Naive B cell (primary cell): ENCODE results near the gene CPNE4. TPM values are rescaled to one million over a fixed set of nuclear protein-coding genes. Genes with fewer than 3 reads are reported as not detected.

Source experiments
- ATAC-seq, 2 donors: fragments of 150-1000 bp; cut with Tn5 transposase; 2 replicates each; pipeline ENCODE4 v1.10.0; 2021; ENCODE audit warnings: low read depth in 2 of 2, mild to moderate bottlenecking in 2 of 2, moderate library complexity in 2 of 2
- DNase-seq: peaks from one replicate; pipeline ENCODE4 v3.0.0; 2022
- H3K27ac Mint-ChIP-seq, 6 donors: one replicate each; pipeline ENCODE4 v1.8.0; 2020 to 2022; ENCODE audit warnings: mild to moderate bottlenecking in 6 of 6, mixed read lengths in 6 of 6, moderate library complexity in 5 of 6, inconsistent platforms in 2 of 6
- H3K27me3 Mint-ChIP-seq, 3 donors: one replicate each; pipeline ENCODE4 v1.8.0; 2021 to 2022; ENCODE audit warnings: mixed read lengths in 3 of 3, mild to moderate bottlenecking in 1 of 3
- H3K36me3 Mint-ChIP-seq, 2 donors: one replicate each; pipeline ENCODE4 v1.8.0; 2020 to 2022; ENCODE audit warnings: mixed read lengths in 2 of 2, inconsistent platforms in 1 of 2, mild to moderate bottlenecking in 1 of 2
- H3K4me1 Mint-ChIP-seq, 3 donors: one replicate each; pipeline ENCODE4 v1.8.0; 2020 to 2022; ENCODE audit warnings: mixed read lengths in 3 of 3, inconsistent platforms in 1 of 3, mild to moderate bottlenecking in 1 of 3, moderate library complexity in 1 of 3
- H3K4me3 Mint-ChIP-seq, 8 donors: one replicate each; pipeline ENCODE4 v1.8.0; 2020 to 2022; ENCODE audit warnings: mild to moderate bottlenecking in 8 of 8, mixed read lengths in 8 of 8, moderate library complexity in 8 of 8, inconsistent platforms in 2 of 8
- H3K9me3 Mint-ChIP-seq, 7 donors: one replicate each; pipeline ENCODE4 v1.8.0; 2020 to 2022; ENCODE audit warnings: mixed read lengths in 7 of 7, mild to moderate bottlenecking in 5 of 7, inconsistent platforms in 2 of 7, moderate library complexity in 1 of 7
- polyA plus RNA-seq, 6 donors: library from polyadenylated mRNA; unstranded; fragments of 300-500 nt; fragmentation: Illumina TruSeq; gene quantifications; one replicate each; pipeline ENCODE4 v1.2.3, GENCODE V29; 2021; ENCODE audit warnings: low read depth in 6 of 6

CPNE4 gene
- polyA plus RNA-seq, 6 donors from 2014 or later: not detected

- DNase-seq (no peak), ATAC-seq (no peak)
- Mint-ChIP-seq H3K36me3 (no peaks in the 10 kb centered on the region), H3K4me3 (no peak overlapping the region), H3K27me3 (peaks cover 0 to 21% (median 14%) of the 10 kb centered on the region in 3 donors), H3K4me1 (no peaks in the 10 kb centered on the region), H3K9me3 (no peaks in the 10 kb centered on the region), H3K27ac (no peak overlapping the region)
Observed at GRCh38 chr3:131812433-131812832, 222.4 kb downstream of the CPNE4 start.

DNA sequence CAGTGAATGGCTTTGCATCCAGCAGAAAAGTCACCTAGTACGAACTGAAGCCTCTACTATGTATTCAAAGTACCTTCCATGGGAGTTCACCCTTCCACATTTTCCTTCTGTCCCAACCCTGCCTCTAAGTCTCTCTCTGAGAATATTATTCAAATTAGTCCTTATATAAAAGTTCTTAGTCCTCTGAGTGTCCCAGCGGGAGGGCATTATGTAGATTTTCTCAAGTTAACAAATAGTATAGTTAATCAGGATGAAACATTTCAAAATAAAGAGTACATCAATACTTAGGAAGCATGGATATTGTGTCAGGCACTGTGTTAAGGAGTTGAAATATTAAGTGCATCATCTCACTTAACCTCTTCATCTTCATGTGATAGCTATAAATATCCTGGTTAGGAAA is 223.3 kb downstream of the CPNE4 start:
- Mint-ChIP-seq H3K4me3 (no peak overlapping the region), H3K9me3 (no peaks in the 10 kb centered on the region), H3K27me3 (peaks cover 0 to 21% (median 14%) of the 10 kb centered on the region in 3 donors), H3K36me3 (no peaks in the 10 kb centered on the region), H3K27ac (no peak overlapping the region), H3K4me1 (no peaks in the 10 kb centered on the region)
- ATAC-seq (no peak), DNase-seq (no peak)

DNA sequence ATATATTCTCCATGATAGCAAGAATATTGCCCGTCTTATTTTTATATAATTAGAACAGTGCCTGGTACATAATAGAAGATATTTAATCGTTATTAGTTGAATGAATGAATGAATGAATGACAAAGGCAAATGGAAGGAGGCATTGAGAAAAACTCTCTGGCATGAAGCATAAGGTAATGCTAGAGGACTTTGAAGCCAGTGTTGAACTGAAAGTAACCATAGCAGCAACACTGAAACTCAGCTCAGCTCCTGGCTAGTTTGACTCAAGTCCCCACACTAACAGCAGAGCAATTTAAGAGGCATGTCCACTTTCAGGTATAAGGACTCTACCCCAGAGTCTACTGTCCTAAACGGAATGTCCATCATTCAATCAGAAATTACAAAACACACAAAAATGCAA is 227.0 kb downstream of the CPNE4 start:
- H3K27ac Mint-ChIP-seq: no peak overlapping the region
- peaks cover 6 to 29% (median 14%) of the 10 kb centered on the region in 3 donors for H3K27me3 Mint-ChIP-seq
- H3K9me3 Mint-ChIP-seq: no peaks in the 10 kb centered on the region
- no peaks in the 10 kb centered on the region for H3K36me3 Mint-ChIP-seq
- DNase-seq: no peak
- H3K4me1 Mint-ChIP-seq: no peaks in the 10 kb centered on the region
- no peak overlapping the region for H3K4me3 Mint-ChIP-seq
- no peak for ATAC-seq

DNA sequence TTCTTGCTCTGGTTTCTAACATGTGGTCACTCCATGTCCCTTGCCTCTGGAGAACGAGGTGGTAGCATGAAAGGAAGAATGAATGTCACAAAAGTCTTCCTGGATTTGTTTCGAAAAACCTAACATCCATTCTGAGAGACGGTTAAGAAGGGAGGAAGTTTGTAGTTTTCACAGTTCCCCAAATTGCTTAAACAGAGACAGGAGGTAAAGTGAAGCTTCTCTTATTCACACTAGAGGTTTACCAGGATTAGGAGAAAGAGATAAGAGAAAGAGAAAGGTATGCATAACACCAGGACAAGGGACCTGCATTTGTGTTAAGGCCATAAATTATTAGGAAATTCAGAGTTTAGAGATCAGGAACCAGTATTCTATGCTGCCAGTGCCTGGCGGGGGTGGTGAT is 228.1 kb downstream of the CPNE4 start:
- DNase-seq: no peak
- H3K27me3 Mint-ChIP-seq: peaks cover 6 to 27% (median 10%) of the 10 kb centered on the region in 3 donors
- H3K9me3 Mint-ChIP-seq: no peaks in the 10 kb centered on the region
- no peak overlapping the region for H3K27ac Mint-ChIP-seq
- H3K4me3 Mint-ChIP-seq: no peak overlapping the region
- H3K36me3 Mint-ChIP-seq: no peaks in the 10 kb centered on the region
- no peaks in the 10 kb centered on the region for H3K4me1 Mint-ChIP-seq
- no peak for ATAC-seq

DNA sequence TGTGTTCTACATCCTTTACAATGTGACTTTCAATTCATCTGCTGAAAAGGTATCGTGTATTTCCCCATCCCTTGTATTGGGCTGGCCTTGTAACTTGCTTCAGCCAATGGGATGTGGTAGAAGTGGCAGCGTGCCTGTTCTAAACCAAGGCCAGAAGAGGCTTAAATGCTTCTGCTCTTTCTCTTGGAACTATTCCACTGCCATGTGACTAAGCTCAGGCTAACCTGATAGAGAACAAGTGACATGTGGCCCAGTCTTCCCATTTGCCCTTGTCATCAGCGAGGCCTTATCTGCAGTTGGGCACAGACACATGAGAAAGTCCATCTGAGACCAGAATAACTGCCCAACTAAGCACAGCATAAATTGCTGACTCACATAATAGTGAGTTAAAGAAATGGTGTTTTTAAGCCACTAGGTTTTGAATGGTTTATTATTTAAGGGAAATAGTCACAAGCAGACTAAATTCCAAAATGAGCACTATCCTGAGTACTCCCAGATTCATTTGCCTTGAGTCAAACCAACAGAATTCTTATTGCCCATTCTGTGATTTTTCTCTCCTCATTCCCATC is 230.2 kb downstream of the CPNE4 start:
- Mint-ChIP-seq H3K27me3 (peaks cover 11 to 20% (median 15%) of the 10 kb centered on the region in 3 donors), H3K9me3 (no peaks in the 10 kb centered on the region), H3K36me3 (no peaks in the 10 kb centered on the region), H3K4me3 (no peak overlapping the region), H3K27ac (no peak overlapping the region), H3K4me1 (no peaks in the 10 kb centered on the region)
- ATAC-seq (no peak), DNase-seq (no peak)

DNA sequence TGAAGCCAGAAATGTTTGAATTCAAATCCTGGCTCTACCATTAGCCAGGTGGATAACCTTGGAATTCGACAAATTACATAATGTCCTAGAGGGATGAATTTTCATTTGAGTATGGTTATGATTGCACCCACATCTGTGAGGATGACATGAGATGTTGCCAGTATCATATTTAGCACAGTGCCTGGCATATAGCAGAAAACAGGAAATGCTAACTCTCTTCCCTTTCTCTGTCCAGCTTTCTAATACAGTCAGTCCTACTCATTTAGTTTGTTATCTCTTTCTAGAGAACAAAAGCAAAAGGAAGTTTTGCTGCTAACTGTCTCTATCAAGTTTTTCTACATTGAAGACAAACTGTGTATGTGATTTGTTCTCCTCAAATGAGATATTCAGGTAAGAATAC is 231.7 kb downstream of the CPNE4 start:
- H3K9me3 Mint-ChIP-seq: no peaks in the 10 kb centered on the region
- peaks cover 11 to 15% (median 13%) of the 10 kb centered on the region in 3 donors for H3K27me3 Mint-ChIP-seq
- no peak for ATAC-seq
- no peak overlapping the region for H3K4me3 Mint-ChIP-seq
- H3K27ac Mint-ChIP-seq: peak overlapping the region in 1 of 6 donors; percentile 86
- no peaks in the 10 kb centered on the region for H3K36me3 Mint-ChIP-seq
- no peaks in the 10 kb centered on the region for H3K4me1 Mint-ChIP-seq
- no peak for DNase-seq

DNA sequence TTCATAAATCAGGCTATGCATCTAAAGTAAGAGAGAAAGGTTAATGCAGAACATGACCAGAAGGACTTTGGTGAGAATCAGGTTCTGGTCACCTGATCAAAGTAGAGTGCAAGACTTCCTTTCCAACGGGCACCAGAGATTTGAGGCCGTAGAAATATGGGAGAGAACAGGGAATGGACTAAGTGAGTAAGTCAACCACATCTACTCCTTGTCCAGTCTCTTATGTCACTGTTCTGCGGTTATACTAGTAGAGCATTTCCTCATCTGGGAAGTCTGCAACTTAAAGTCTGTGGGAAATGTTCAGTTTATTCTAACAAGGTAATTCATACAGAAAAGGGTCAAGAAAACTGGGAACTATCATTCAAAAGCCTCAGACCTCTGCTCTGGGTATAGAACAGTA is 232.8 kb downstream of the CPNE4 start:
- no peak for ATAC-seq
- DNase-seq: no peak
- Mint-ChIP-seq H3K27me3 (peaks cover 11 to 15% (median 13%) of the 10 kb centered on the region in 3 donors), H3K4me3 (peak overlapping the region in 1 of 8 donors; percentile 58), H3K9me3 (no peaks in the 10 kb centered on the region), H3K4me1 (no peaks in the 10 kb centered on the region), H3K36me3 (no peaks in the 10 kb centered on the region), H3K27ac (no peak overlapping the region)

GRCh38 chr3:131801566-131801965 is 233.2 kb downstream of the CPNE4 start:
- ATAC-seq (no peak), DNase-seq (no peak)
- Mint-ChIP-seq H3K27me3 (peaks cover 11 to 16% (median 15%) of the 10 kb centered on the region in 3 donors), H3K27ac (no peak overlapping the region), H3K4me1 (peaks cover under 1 to 4% (median 2%) of the 10 kb centered on the region in 3 donors), H3K4me3 (peak overlapping the region in 1 of 8 donors; percentile 58), H3K36me3 (no peaks in the 10 kb centered on the region), H3K9me3 (no peaks in the 10 kb centered on the region)

- Mint-ChIP-seq H3K27ac (no peak overlapping the region), H3K4me3 (no peak overlapping the region), H3K36me3 (no peaks in the 10 kb centered on the region), H3K9me3 (no peaks in the 10 kb centered on the region), H3K27me3 (peaks cover 25 to 30% (median 28%) of the 10 kb centered on the region in 3 donors), H3K4me1 (peaks cover 2 to 20% (median 5%) of the 10 kb centered on the region in 3 donors)
- ATAC-seq (no peak), DNase-seq (no peak)
Observed at GRCh38 chr3:131797776-131798175, 237.0 kb downstream of the CPNE4 start.

GRCh38 chr3:131796558-131797198 is 238.1 kb downstream of the CPNE4 start:
- peak; percentile 25 to 49 for ATAC-seq
- Mint-ChIP-seq H3K4me1 (peaks cover 2 to 20% (median 5%) of the 10 kb centered on the region in 3 donors), H3K9me3 (no peaks in the 10 kb centered on the region), H3K36me3 (no peaks in the 10 kb centered on the region), H3K4me3 (no peak overlapping the region), H3K27ac (peak overlapping the region in 1 of 6 donors; percentile 1), H3K27me3 (peaks cover 24 to 29% (median 25%) of the 10 kb centered on the region in 3 donors)
- no peak for DNase-seq

GRCh38 chr3:131796111-131796510 is 238.7 kb downstream of the CPNE4 start:
- Mint-ChIP-seq H3K4me3 (no peak overlapping the region), H3K4me1 (peaks cover 2 to 20% (median 5%) of the 10 kb centered on the region in 3 donors), H3K27me3 (peaks cover 24 to 29% (median 25%) of the 10 kb centered on the region in 3 donors), H3K27ac (peak overlapping the region in 1 of 6 donors; percentile 1), H3K9me3 (no peaks in the 10 kb centered on the region), H3K36me3 (no peaks in the 10 kb centered on the region)
- DNase-seq: no peak
- no peak for ATAC-seq

DNA sequence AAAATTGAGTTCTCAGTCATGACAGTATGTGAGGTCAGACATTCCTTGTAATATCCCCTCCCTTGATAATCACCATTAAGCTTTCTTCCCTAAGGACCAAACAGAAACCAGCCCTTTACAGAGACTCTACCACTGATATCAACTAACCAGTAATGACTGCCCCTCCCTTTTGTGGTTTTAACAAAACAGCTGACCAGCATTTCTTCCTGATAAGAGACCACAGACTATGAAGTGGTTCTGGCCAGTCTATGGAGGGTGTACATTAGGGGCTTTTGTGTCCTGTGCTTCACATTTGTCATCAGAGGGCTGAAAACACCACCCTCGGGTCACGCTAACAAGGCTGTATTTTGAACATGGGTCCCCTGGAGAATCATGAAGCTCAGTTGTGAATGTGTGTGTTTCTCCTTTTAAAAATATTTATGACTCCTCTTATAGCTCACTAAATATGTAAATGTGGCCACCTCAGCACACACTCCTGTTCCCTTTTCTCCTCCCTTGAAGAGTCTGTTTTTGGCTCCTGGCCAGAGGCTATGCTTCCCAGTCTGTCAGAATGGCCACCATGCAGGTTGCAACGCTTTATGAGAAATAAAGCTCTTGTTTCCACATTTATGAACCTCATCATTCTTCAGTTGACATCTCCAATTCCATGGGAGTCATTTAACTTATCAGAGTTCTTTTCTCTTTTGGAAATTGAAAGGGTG is 239.3 kb downstream of the CPNE4 start:
- peaks cover 2 to 20% (median 5%) of the 10 kb centered on the region in 3 donors for H3K4me1 Mint-ChIP-seq
- DNase-seq (no peak), ATAC-seq (no peak)
- no peak overlapping the region for H3K4me3 Mint-ChIP-seq
- peaks cover 24 to 28% (median 25%) of the 10 kb centered on the region in 3 donors for H3K27me3 Mint-ChIP-seq
- no peaks in the 10 kb centered on the region for H3K36me3 Mint-ChIP-seq
- peak overlapping the region in 1 of 6 donors; percentile 40 for H3K27ac Mint-ChIP-seq
- H3K9me3 Mint-ChIP-seq: no peaks in the 10 kb centered on the region

DNA sequence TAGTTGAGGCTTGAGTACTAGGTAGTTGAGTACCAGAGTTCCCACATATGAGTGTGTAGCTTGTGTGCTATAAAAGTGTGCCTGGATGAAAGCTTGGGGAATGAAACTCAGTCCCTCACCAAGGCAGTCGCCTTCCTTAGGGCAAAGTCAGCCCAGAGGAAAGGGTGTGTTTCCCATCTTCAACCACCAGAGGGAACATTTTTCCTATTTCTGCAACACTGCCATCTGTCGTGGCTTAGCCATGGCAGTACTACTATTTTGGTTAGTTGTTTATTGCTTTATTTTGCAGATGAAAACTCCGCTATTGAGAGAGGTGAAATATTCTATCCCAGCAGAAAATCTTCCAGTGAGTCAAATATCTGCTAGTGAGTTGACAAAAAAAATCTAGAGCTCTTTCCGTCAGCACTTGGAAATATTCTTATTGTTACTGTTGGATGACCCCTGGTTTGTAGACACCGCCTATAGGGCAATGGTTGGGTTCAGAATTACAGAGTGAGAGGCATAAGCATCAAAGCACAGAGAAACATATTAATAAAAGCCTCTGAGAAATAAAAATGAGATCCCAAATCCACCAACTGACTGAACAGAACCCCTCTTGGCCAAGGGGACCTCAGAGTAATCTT is 239.9 kb downstream of the CPNE4 start:
- Mint-ChIP-seq H3K9me3 (no peaks in the 10 kb centered on the region), H3K27me3 (peaks cover 18 to 27% (median 24%) of the 10 kb centered on the region in 3 donors), H3K27ac (no peak overlapping the region), H3K4me1 (peaks cover 2 to 20% (median 5%) of the 10 kb centered on the region in 3 donors), H3K4me3 (no peak overlapping the region), H3K36me3 (no peaks in the 10 kb centered on the region)
- ATAC-seq: peak in 1 of 2 donors; percentile 40
- DNase-seq: no peak
